Measurements from ENCODE around the gene TAS2R41.
"Not testable (repeated sequence)": the region's sequence is repeated elsewhere in the genome, so short reads cannot be mapped to it uniquely, and the experiment has no call there.

TAS2R41 gene

DNA sequence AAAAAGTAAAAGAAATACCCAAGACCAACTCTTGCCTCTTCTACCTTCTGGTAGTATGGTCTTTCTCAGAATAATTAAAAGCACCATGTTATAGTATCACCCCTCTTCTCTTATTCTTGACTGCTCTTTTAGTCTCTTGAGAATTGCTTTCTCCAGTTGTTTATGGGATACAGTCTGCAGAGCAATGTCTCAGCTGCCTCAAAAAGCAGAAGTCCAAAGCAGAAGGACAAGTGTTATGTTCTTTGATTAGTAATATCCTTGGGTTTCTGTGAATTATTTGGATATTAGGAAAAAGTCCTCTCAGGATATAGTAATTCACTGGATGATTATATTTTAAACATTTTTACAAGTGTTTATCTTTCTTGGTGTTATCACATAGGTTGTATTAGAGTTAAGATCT lies 7.4 kb downstream of the TAS2R41 start:
- H3K4me3 ChIP-seq (ENCODE audit: severe bottlenecking) = no peak overlapping the region
- TF ChIP-seq, protein P1, sequence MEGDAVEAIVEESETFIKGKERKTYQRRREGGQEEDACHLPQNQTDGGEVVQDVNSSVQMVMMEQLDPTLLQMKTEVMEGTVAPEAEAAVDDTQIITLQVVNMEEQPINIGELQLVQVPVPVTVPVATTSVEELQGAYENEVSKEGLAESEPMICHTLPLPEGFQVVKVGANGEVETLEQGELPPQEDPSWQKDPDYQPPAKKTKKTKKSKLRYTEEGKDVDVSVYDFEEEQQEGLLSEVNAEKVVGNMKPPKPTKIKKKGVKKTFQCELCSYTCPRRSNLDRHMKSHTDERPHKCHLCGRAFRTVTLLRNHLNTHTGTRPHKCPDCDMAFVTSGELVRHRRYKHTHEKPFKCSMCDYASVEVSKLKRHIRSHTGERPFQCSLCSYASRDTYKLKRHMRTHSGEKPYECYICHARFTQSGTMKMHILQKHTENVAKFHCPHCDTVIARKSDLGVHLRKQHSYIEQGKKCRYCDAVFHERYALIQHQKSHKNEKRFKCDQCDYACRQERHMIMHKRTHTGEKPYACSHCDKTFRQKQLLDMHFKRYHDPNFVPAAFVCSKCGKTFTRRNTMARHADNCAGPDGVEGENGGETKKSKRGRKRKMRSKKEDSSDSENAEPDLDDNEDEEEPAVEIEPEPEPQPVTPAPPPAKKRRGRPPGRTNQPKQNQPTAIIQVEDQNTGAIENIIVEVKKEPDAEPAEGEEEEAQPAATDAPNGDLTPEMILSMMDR (IDR thresholded peaks at IDR 0.05; ENCODE audit: poor library complexity, severe bottlenecking) = no peak
- H3K27me3 ChIP-seq (ENCODE audit: insufficient read depth, poor library complexity, severe bottlenecking) = no peaks in the 10 kb centered on the region
- no peaks in the 10 kb centered on the region for H3K36me3 ChIP-seq (ENCODE audit: low read depth)
- no peak overlapping the region for H3K27ac ChIP-seq (ENCODE audit: poor library complexity, severe bottlenecking)
- no peaks in the 10 kb centered on the region for H3K9me3 ChIP-seq (ENCODE audit: severe bottlenecking)
- ATAC-seq (ENCODE audit: low read depth) = no peak
- H3K4me1 ChIP-seq (ENCODE audit: insufficient read depth, poor library complexity, severe bottlenecking) = no peaks in the 10 kb centered on the region
- DNase-seq (ENCODE audit: low spot score) = no peak

DNA sequence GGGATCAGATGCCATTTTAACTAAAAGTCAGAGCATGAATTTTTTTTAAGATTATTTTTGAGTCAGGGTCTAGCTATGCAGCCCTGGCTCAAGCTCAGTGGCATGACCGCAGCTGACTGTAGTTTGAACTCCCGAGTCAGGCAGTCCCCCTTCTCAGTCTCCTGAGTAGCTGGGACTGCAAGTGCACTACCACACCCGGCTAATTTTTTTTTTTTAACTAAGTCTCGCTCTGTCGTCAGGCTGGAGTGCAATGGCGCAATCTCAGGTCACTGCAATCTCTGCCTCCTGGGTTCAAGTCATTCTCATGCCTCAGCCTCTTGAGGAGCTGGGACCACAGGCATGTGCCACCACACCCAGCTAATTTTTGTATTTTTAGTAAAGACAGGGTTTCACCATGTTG lies 7.8 kb downstream of the TAS2R41 start:
- no peak for DNase-seq (ENCODE audit: low spot score)
- Histone ChIP-seq H3K27ac (ENCODE audit: poor library complexity, severe bottlenecking) (no peak overlapping the region), H3K27me3 (ENCODE audit: insufficient read depth, poor library complexity, severe bottlenecking) (no peaks in the 10 kb centered on the region), H3K9me3 (ENCODE audit: severe bottlenecking) (no peaks in the 10 kb centered on the region), H3K4me1 (ENCODE audit: insufficient read depth, poor library complexity, severe bottlenecking) (no peaks in the 10 kb centered on the region), H3K4me3 (ENCODE audit: severe bottlenecking) (no peak overlapping the region), H3K36me3 (ENCODE audit: low read depth) (no peaks in the 10 kb centered on the region)
- TF ChIP-seq, protein P1 (IDR thresholded peaks at IDR 0.05; ENCODE audit: poor library complexity, severe bottlenecking) = no peak
- ATAC-seq (ENCODE audit: low read depth) = no peak

DNA sequence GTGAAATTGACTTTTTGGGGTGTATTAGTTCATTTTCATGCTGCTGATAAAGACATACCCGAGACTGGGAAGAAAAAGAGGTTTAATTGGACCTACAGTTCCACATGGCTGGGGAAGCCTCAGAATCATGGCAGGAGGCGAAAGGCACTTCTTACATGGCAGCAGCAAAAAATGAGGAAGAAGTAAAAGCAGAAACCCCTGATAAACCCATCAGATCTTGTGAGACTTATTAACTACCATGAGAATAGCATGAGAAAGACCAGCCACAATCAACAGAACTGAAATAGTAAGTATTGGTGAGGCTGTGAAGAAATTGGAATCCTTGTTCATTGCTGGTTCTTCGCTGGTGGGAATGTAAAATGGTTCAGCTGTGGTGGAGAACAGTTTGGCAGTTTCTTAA lies 8.6 kb downstream of the TAS2R41 start:
- ATAC-seq (ENCODE audit: low read depth); DNase-seq (ENCODE audit: low spot score); H3K27me3 ChIP-seq (ENCODE audit: insufficient read depth, poor library complexity, severe bottlenecking); H3K4me3 ChIP-seq (ENCODE audit: severe bottlenecking); H3K9me3 ChIP-seq (ENCODE audit: severe bottlenecking); H3K36me3 ChIP-seq (ENCODE audit: low read depth); H3K27ac ChIP-seq (ENCODE audit: poor library complexity, severe bottlenecking); H3K4me1 ChIP-seq (ENCODE audit: insufficient read depth, poor library complexity, severe bottlenecking): not testable (repeated sequence)

DNA sequence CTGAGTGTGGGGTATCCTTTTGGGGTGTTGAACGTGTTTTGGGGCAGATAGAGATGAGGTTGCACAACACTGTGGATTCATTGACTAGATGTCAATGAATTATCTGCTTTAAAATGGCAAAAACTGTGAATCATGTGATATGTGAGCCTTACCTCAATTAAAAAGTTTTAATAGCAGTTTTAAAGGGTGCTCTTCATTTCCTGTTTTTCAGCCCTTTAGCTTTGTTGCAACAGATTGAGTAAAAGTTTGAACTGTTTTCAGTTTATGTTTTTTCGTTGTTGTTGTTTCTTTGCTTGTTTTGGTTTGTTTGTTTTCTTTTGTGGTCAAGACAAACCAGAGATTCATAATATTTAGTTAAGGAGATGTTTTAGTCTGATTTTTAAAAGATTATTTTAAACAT lies 9.4 kb downstream of the TAS2R41 start:
- ATAC-seq (ENCODE audit: low read depth) (no peak), DNase-seq (ENCODE audit: low spot score) (no peak)
- H3K4me3 ChIP-seq (ENCODE audit: severe bottlenecking) = no peak overlapping the region
- no peaks in the 10 kb centered on the region for H3K36me3 ChIP-seq (ENCODE audit: low read depth)
- TF ChIP-seq, protein P1 (IDR thresholded peaks at IDR 0.05; ENCODE audit: poor library complexity, severe bottlenecking) = no peak
- H3K27ac ChIP-seq (ENCODE audit: poor library complexity, severe bottlenecking) = no peak overlapping the region
- no peaks in the 10 kb centered on the region for H3K27me3 ChIP-seq (ENCODE audit: insufficient read depth, poor library complexity, severe bottlenecking)
- no peaks in the 10 kb centered on the region for H3K4me1 ChIP-seq (ENCODE audit: insufficient read depth, poor library complexity, severe bottlenecking)
- H3K9me3 ChIP-seq (ENCODE audit: severe bottlenecking) = no peaks in the 10 kb centered on the region

DNA sequence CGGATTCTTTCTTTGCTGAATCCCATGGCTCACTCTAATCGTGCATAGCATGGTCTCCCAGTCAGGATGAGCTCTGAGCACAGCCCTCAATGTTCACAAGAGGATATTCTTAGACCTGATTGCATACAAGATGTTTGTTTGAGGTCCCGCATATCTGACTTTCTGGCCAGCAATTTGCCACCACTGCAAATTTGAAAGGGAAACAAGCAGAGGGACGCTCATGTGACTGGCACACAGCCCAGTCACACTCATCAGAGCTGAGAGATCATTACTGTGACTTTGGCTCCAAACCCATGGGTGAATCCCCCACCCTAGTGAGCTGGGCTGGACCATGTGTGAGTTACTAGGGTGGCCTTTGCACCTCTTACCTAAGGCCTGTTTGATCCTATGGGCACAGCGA lies 9.9 kb downstream of the TAS2R41 start:
- Histone ChIP-seq H3K4me1 (ENCODE audit: insufficient read depth, poor library complexity, severe bottlenecking) (no peaks in the 10 kb centered on the region), H3K27me3 (ENCODE audit: insufficient read depth, poor library complexity, severe bottlenecking) (no peaks in the 10 kb centered on the region), H3K9me3 (ENCODE audit: severe bottlenecking) (no peaks in the 10 kb centered on the region), H3K27ac (ENCODE audit: poor library complexity, severe bottlenecking) (no peak overlapping the region), H3K36me3 (ENCODE audit: low read depth) (no peaks in the 10 kb centered on the region), H3K4me3 (ENCODE audit: severe bottlenecking) (no peak overlapping the region)
- DNase-seq (ENCODE audit: low spot score) (no peak), ATAC-seq (ENCODE audit: low read depth) (no peak)
- TF ChIP-seq, protein P1 (IDR thresholded peaks at IDR 0.05; ENCODE audit: poor library complexity, severe bottlenecking) = no peak
